ENCODE results near the gene ERGIC3. TPM values are rescaled to one million over a fixed set of nuclear protein-coding genes. Genes with fewer than 3 reads are reported as not detected.
"Not testable (repeated sequence)": the region's sequence is repeated elsewhere in the genome, so short reads cannot be mapped to it uniquely, and the experiment has no call there.

ERGIC3 gene
- total RNA-seq, 1 donor from 2014 or later: 460 TPM

DNA sequence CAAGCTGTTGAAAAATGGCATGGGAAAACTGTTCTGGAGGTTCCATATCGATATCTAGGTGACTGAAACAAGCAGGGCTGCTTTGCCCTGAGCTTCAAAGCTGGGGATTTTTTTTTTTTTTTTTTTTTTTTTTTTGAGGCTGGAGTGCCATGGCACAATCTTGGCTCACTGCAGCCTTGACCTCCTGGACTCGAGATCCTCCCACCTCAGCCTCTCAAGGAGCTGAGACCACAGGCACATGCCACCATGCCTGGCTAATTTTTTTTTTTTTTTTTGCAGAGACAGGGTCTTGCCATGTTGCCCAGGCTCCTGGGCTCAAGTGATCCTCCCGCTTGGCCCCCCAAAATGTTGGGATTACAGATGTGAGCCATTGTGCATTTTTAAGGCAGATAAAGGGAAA is 11.0 kb downstream of the ERGIC3 start:
- no peak for TF ChIP-seq CTCF (IDR thresholded peaks at IDR 0.05; ENCODE audit: insufficient read depth, low read length, severe bottlenecking)
- FAIRE-seq: no peak
- Histone ChIP-seq H3K36me3 (ENCODE audit: control insufficient read depth, insufficient read depth, low read length) (peaks cover 38% of the 10 kb centered on the region), H3K27me3 (ENCODE audit: control insufficient read depth, insufficient read depth, low read length) (no peaks in the 10 kb centered on the region), H3K4me3 (ENCODE audit: low read depth, low read length) (no peak overlapping the region)
- DNase-seq (ENCODE audit: low read depth): no peak

- not testable (repeated sequence) for H3K4me3 ChIP-seq (ENCODE audit: low read depth, low read length); H3K27me3 ChIP-seq (ENCODE audit: control insufficient read depth, insufficient read depth, low read length); FAIRE-seq
- peak; percentile 13 for DNase-seq (ENCODE audit: low read depth)
- peaks cover 30% of the 10 kb centered on the region for H3K36me3 ChIP-seq (ENCODE audit: control insufficient read depth, insufficient read depth, low read length)
Measured at GRCh38 chr20:35555461-35555860, 13.6 kb downstream of the ERGIC3 start.

DNA sequence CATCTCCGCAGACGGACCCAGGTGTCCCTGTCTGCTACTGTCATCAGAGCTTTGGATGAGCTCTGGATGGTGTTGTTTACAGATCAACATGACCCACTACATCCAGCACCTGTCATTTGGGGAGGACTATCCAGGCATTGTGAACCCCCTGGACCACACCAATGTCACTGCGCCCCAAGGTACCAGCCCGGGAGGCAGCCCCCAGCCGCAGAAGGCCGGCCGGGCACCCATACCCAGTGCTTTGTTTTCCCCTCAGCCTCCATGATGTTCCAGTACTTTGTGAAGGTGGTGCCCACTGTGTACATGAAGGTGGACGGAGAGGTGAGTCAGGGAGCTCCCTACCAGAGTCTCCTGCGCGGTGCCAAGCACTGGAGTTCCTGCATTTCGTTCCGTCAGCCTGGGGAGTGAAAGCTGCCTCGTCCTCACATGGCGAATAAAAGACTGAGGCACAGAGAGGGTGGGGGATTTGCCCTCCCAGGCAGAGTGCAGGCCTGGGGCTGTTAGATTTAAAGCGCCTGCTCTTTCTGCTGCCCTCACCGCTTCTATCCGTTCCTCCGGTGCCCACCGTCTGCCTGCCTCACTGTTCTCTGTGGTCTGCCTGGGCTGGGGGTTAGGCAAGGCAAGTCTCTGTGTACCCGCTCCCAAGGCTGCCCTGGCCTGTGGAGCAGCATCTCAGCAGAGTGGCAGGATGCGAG is 14.2 kb downstream of the ERGIC3 start:
- no peak for FAIRE-seq
- H3K36me3 ChIP-seq (ENCODE audit: control insufficient read depth, insufficient read depth, low read length): peaks cover 28% of the 10 kb centered on the region
- H3K27me3 ChIP-seq (ENCODE audit: control insufficient read depth, insufficient read depth, low read length): no peaks in the 10 kb centered on the region
- H3K4me3 ChIP-seq (ENCODE audit: low read depth, low read length): no peak overlapping the region
- no peak for DNase-seq (ENCODE audit: low read depth)
- TF ChIP-seq CTCF (IDR thresholded peaks at IDR 0.05; ENCODE audit: insufficient read depth, low read length, severe bottlenecking): no peak

DNA sequence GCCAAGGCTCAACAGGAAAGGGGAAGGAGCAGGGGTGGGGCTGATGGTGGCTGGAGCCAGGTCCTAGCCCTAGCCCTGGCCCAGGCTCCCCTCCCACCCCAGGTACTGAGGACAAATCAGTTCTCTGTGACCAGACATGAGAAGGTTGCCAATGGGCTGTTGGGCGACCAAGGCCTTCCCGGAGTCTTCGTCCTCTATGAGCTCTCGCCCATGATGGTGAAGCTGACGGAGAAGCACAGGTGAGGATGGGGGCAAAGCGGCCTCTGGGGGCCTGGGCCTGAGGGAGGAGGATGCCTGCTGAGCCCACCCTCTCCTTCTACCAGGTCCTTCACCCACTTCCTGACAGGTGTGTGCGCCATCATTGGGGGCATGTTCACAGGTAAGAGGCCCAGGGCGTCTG is 15.0 kb downstream of the ERGIC3 start:
- H3K27me3 ChIP-seq (ENCODE audit: control insufficient read depth, insufficient read depth, low read length): no peaks in the 10 kb centered on the region
- FAIRE-seq (no peak), DNase-seq (ENCODE audit: low read depth) (no peak)
- H3K4me3 ChIP-seq (ENCODE audit: low read depth, low read length): no peak overlapping the region
- peaks cover 25% of the 10 kb centered on the region for H3K36me3 ChIP-seq (ENCODE audit: control insufficient read depth, insufficient read depth, low read length)
- TF ChIP-seq CTCF (IDR thresholded peaks at IDR 0.05; ENCODE audit: insufficient read depth, low read length, severe bottlenecking): no peak

DNA sequence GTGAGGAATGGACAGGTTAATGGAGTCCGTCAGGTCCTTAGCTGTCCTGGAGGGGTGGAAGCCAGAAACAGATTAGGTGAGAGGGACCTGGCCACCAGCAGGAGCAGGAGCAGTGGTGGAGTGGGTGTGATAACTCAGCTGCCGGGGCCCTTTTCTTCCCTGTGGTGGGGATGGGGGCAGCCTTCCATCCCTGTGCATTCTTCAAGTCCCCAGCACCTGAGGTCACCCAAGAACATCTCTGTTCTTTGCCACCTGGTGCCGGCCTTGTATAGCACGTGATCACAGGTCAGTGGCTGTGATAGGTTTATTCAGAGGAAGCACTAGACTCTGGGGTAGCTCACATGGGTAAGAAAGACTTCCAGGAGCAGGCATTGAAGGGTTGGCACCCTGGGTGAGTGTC is 16.6 kb downstream of the ERGIC3 start:
- Histone ChIP-seq H3K36me3 (ENCODE audit: control insufficient read depth, insufficient read depth, low read length) (peaks cover 18% of the 10 kb centered on the region), H3K4me3 (ENCODE audit: low read depth, low read length) (no peak overlapping the region), H3K27me3 (ENCODE audit: control insufficient read depth, insufficient read depth, low read length) (no peaks in the 10 kb centered on the region)
- no peak for TF ChIP-seq CTCF (IDR thresholded peaks at IDR 0.05; ENCODE audit: insufficient read depth, low read length, severe bottlenecking)
- DNase-seq (ENCODE audit: low read depth): no peak
- no peak for FAIRE-seq

DNA sequence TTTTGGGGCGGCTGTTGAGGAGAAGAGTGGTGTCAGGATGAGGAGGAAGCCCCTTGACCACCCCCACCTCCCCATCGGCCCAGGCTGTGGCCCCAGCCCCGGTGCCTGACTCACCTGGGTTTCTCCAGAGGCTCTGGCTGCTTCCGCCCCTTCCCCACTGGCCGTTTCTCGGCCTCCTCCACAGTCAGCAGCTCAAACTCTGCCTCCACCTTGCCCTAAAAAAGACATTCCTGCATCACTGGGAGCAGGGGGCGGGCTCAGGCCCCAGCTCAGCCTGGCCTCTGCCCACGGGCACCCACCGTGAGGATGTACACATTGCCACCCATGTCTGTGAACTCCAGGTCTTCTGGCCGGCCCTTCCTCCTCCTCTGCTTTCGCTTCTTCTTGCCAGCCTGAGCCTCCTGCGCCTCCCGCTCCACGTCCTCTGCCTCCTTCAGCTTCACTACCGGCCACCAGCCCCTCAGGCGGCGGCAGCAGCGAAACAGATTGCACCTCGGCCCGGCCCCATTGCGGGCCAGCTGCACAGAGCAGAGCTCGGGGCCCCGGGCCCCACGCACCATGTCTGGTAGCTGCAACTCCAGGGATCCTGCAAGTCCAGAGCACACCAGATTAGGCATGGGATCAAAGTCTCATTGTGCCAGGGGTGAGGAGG is 17.3 kb downstream of the ERGIC3 start:
- H3K36me3 ChIP-seq (ENCODE audit: control insufficient read depth, insufficient read depth, low read length): peaks cover 17% of the 10 kb centered on the region
- FAIRE-seq (no peak), DNase-seq (ENCODE audit: low read depth) (no peak)
- no peak overlapping the region for H3K4me3 ChIP-seq (ENCODE audit: low read depth, low read length)
- H3K27me3 ChIP-seq (ENCODE audit: control insufficient read depth, insufficient read depth, low read length): no peaks in the 10 kb centered on the region
- no peak for TF ChIP-seq CTCF (IDR thresholded peaks at IDR 0.05; ENCODE audit: insufficient read depth, low read length, severe bottlenecking)
